Parathyroid adenoma (tissue), 2 donors: Measurements from ENCODE around the gene RAB29.

Experiments used
- H2AFZ ChIP-seq: fragments of 300-600 bp; sonication (generic); one replicate; pipeline ENCODE4 v1.7.0; 2017; ENCODE audit warnings: antibody characterized with exemption, mild to moderate bottlenecking
- H3K27ac ChIP-seq: fragments of 300-600 bp; sonication (generic); one replicate; pipeline ENCODE4 v1.7.0; 2017
- H3K27me3 ChIP-seq: fragments of 300-600 bp; sonication (generic); one replicate; pipeline ENCODE4 v1.7.0; 2017; ENCODE audit warnings: low read length; ENCODE audit not compliant: control insufficient read depth, insufficient read depth
- H3K36me3 ChIP-seq: fragments of 300-600 bp; sonication (generic); one replicate; pipeline ENCODE4 v1.7.0; 2017; ENCODE audit warnings: low read length; ENCODE audit not compliant: control insufficient read depth, insufficient read depth
- H3K4me1 ChIP-seq: fragments of 300-600 bp; sonication (generic); one replicate; pipeline ENCODE4 v1.7.0; 2017; ENCODE audit warnings: control low read depth
- H3K4me2 ChIP-seq: fragments of 300-600 bp; sonication (generic); one replicate; pipeline ENCODE4 v1.7.0; 2017; ENCODE audit warnings: low read length
- H3K4me3 ChIP-seq: fragments of 300-600 bp; sonication (generic); one replicate; pipeline ENCODE4 v1.7.0; 2017; ENCODE audit warnings: low read depth, low read length
- H3K79me2 ChIP-seq: fragments of 300-600 bp; sonication (generic); one replicate; pipeline ENCODE4 v1.7.0; 2017; ENCODE audit warnings: control low read depth
- H3K9ac ChIP-seq: fragments of 300-600 bp; sonication (generic); one replicate; pipeline ENCODE4 v1.7.0; 2017; ENCODE audit warnings: mild to moderate bottlenecking
- H3K9me3 ChIP-seq: fragments of 300-600 bp; sonication (generic); one replicate; pipeline ENCODE4 v1.7.0; 2017; ENCODE audit warnings: low read length; ENCODE audit not compliant: control insufficient read depth
- CTCF ChIP-seq: fragments of 300-600 bp; sonication (generic); IDR thresholded peaks from one replicate; pipeline ENCODE4 v1.7.0; 2017; ENCODE audit warnings: antibody characterized with exemption, mild to moderate bottlenecking
- donor health status: primary hyperparathyroidism.

RAB29 gene

DNA sequence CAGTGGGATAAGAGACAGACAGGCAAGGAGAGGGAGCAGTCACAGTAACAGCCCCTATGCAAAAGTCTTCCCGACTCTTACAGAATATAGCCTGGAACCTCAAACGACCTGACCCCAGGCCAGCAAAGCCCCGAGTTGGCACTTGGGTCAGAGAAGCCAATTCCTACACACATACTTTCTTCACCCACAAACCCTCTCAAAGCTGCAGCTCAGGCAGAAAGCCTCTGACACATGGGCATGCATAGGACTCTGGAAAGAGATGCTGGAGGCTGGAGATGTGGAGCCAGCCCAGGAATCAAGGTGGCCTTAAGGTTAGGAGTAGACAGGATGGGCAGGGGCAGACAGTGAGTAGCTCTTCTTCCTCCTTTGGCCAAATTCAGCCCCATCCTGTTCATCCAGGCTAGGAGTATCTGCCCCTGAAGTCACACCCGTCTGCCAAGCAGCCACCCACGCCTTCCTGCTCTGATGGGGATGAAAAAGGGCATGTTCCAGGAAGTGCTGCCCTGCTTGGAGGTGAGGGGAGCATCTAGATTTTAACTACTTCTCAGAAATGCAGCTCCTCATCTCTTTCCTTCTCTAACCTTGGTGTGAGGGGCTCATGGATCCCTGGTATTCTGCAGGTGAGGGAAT, 29.9 kb upstream of the RAB29 start:
- Histone ChIP-seq H3K9ac (no peak overlapping the region), H3K27ac (no peak overlapping the region), H3K4me1 (no peaks in the 10 kb centered on the region), H3K4me3 (no peak overlapping the region), H2AFZ (no peak overlapping the region), H3K79me2 (no peaks in the 10 kb centered on the region), H3K36me3 (no peaks in the 10 kb centered on the region), H3K9me3 (no peaks in the 10 kb centered on the region), H3K4me2 (no peak overlapping the region), H3K27me3 (no peaks in the 10 kb centered on the region)
- TF ChIP-seq CTCF, result no peak

GRCh38 chr1:205804605-205805004, 29.3 kb upstream of the RAB29 start:
- H3K4me2 ChIP-seq, result no peak overlapping the region
- H3K79me2 ChIP-seq, result no peaks in the 10 kb centered on the region
- H3K4me3 ChIP-seq, result no peak overlapping the region
- H3K9ac ChIP-seq, result no peak overlapping the region
- H3K9me3 ChIP-seq, result no peaks in the 10 kb centered on the region
- no peaks in the 10 kb centered on the region for H3K27me3 ChIP-seq
- H2AFZ ChIP-seq, result no peak overlapping the region
- no peak overlapping the region for H3K27ac ChIP-seq
- no peaks in the 10 kb centered on the region for H3K4me1 ChIP-seq
- TF ChIP-seq CTCF, result no peak
- H3K36me3 ChIP-seq, result no peaks in the 10 kb centered on the region

- no peak for TF ChIP-seq CTCF
- H3K27ac ChIP-seq, result no peak overlapping the region
- H3K9ac ChIP-seq, result no peak overlapping the region
- no peaks in the 10 kb centered on the region for H3K27me3 ChIP-seq
- H2AFZ ChIP-seq, result no peak overlapping the region
- H3K4me1 ChIP-seq, result no peaks in the 10 kb centered on the region
- no peaks in the 10 kb centered on the region for H3K9me3 ChIP-seq
- H3K36me3 ChIP-seq, result no peaks in the 10 kb centered on the region
- no peaks in the 10 kb centered on the region for H3K79me2 ChIP-seq
- no peak overlapping the region for H3K4me2 ChIP-seq
- H3K4me3 ChIP-seq, result no peak overlapping the region
These were observed 28.7 kb upstream of the RAB29 start for GRCh38 chr1:205803986-205804385.

DNA sequence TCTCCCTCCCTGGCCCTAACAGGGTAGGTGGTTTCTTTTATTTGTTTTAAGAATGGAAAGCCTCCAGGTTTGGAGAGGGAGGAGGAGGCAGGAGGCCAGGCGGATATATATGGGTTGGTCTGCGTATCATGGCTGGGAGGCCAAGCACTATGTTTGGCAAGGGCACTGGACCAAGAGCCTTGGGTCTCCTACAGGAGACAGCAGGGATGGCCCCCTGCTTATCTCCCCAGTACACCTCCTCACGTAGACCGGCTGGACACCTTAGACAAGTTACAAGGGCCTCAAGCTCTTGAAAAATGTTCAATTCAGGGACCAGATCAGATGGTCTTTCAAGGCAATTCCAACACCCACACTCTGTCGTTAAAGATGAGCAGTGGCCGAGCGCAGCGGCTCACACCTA, 26.8 kb upstream of the RAB29 start:
- Histone ChIP-seq H3K36me3 (no peaks in the 10 kb centered on the region), H3K4me2 (no peak overlapping the region)

More for the DNA sequence above, 26.8 kb upstream of the RAB29 start:
- H3K4me3 ChIP-seq, result no peak overlapping the region
- no peak overlapping the region for H2AFZ ChIP-seq
- H3K4me1 ChIP-seq, result no peaks in the 10 kb centered on the region
- no peak overlapping the region for H3K27ac ChIP-seq
- H3K27me3 ChIP-seq, result no peaks in the 10 kb centered on the region
- no peaks in the 10 kb centered on the region for H3K79me2 ChIP-seq
- no peak overlapping the region for H3K9ac ChIP-seq
- no peaks in the 10 kb centered on the region for H3K9me3 ChIP-seq
- TF ChIP-seq CTCF, result no peak
